ENCODE data around the gene TNRC18.

Gene TNRC18

DNA sequence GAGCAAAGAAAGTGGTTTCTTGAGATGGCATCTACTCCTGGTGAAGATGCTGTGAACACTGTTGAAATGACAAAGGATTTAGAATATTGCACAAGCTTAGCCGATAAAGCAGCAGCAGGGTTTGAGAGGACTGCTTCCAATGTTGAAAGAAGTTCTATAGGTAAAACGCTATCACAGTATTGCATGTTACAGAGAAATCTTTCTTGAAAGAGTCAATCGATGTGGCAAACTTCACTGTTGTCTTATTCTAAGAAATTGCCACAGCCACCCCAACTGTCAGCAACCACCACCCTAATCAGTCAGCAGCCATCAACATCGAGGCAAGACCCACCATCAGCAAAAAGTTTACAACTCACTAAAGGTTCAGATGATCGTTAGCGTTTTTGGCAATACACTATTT, 81.0 kb downstream of the TNRC18 start:
- DNase-seq (ENCODE audit: low spot score): no peak
- in situ Hi-C loops (cut with MboI; ENCODE audit: low pct_unique_long_range_greater_than_20kb, low sequenced_read_pairs, unreplicated experiment): no loop called here
- TF ChIP-seq, protein P1, sequence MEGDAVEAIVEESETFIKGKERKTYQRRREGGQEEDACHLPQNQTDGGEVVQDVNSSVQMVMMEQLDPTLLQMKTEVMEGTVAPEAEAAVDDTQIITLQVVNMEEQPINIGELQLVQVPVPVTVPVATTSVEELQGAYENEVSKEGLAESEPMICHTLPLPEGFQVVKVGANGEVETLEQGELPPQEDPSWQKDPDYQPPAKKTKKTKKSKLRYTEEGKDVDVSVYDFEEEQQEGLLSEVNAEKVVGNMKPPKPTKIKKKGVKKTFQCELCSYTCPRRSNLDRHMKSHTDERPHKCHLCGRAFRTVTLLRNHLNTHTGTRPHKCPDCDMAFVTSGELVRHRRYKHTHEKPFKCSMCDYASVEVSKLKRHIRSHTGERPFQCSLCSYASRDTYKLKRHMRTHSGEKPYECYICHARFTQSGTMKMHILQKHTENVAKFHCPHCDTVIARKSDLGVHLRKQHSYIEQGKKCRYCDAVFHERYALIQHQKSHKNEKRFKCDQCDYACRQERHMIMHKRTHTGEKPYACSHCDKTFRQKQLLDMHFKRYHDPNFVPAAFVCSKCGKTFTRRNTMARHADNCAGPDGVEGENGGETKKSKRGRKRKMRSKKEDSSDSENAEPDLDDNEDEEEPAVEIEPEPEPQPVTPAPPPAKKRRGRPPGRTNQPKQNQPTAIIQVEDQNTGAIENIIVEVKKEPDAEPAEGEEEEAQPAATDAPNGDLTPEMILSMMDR (IDR thresholded peaks at IDR 0.05; ENCODE audit: extremely low read depth, insufficient read depth, missing control alignments): no peak

DNA sequence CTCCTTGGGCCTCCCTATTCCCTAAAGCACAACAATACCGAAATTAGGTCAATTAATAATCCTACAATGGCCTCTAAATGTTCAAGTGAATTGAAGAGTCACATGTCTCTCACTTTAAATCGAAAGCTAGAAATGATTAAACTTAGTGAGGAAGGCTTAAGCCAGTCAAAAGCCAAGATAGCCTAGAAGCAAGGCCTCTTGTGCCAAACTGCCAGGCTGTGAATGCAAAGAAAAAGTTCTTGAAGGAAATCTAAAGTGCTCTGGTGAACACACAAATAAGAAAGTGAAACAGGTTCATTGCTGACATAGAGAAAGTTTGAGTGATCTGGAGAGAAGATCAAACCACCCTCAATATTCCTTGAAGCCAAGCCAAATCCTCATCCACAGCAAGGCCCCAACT, 83.7 kb downstream of the TNRC18 start:
- in situ Hi-C loops (cut with MboI; ENCODE audit: low pct_unique_long_range_greater_than_20kb, low sequenced_read_pairs, unreplicated experiment): no loop called here
- no peak for DNase-seq (ENCODE audit: low spot score)
- TF ChIP-seq, protein P1 (IDR thresholded peaks at IDR 0.05; ENCODE audit: extremely low read depth, insufficient read depth, missing control alignments): no peak

DNA sequence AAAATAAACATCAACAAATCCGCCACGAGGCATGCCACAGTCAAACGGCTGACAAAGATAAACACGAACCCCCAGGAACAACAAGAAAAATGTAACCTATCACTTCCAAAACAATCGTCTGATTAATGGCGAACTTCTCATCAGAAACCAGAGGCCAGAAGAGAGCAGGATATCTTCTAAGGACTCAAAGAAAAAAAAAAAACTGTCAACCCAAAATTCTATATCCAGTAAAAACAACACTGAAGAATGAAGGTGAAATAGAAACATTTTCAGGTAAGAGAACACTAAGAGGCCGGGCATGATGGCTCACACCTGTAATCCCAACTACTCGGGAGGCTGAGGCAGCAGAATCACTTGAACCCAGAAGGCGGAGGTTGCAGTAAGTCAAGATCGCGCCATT, 86.6 kb downstream of the TNRC18 start:
- DNase-seq (ENCODE audit: low spot score): no peak
- TF ChIP-seq, protein P1 (IDR thresholded peaks at IDR 0.05; ENCODE audit: extremely low read depth, insufficient read depth, missing control alignments): no peak
- in situ Hi-C loops (cut with MboI; ENCODE audit: low pct_unique_long_range_greater_than_20kb, low sequenced_read_pairs, unreplicated experiment): no loop called here

DNA sequence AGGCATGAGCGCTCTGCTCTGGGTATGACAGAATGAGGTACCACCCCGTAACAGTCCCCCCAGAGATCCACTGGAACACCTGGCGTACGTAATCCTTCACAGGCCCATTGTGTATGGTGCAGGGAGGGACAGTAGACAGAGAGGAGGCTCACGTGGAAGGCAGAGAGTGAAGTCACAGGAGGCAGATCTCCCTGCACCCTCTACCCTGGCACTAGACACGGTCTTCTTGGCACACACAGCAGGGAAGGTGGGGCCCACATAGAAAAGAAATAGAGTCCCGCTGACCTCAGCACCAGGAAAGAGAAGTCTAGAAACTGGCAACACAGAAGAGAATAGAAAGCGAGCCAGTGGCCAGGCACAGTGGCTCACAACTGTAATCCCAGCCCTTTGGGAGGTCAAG, 89.0 kb downstream of the TNRC18 start:
- TF ChIP-seq, protein P1 (IDR thresholded peaks at IDR 0.05; ENCODE audit: extremely low read depth, insufficient read depth, missing control alignments): no peak
- no peak for DNase-seq (ENCODE audit: low spot score)

DNA sequence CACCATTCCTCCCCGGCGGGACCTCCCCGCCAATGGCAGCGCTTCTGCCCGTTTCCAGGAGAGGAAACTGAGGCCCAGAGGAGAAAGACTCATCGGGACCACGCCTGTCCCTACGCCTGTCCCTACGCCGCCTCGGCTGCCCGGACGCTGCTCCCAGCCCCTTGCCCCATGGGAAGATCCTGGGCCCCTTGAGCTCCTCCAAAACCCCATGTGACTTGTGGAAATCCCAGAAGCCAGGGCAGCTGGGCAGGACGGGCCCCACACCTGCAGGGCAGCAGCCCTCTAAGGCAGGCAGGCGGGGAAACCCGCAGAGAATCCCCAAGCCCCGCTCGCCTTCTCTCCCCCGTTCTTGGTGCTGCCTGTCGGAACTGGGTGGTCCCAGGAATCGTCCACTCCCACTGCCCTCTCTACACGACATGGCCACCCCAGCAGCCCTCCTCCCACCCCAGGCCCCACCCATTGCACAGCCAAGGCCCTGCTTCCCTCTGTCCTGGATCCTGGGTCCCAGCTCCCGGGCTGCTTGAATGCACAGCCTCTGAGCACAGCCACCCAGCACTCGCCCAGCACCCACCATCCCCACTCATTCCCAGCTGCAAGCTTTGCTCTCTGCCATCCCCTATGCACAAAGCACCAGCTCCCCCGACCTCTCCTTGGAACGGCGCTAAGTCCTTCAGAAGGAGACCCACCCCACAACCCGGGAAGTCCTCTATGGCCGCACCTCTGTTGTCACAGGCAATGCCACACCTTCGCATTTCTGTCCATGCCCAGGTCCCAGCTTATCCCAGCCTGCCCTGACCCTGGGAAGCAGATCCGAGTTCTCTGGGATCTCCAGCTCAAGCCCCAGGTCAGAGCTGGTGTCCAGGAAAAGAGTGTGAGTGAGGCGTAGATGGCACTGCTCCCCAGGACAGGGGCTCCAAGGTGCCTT, 90.3 kb downstream of the TNRC18 start:
- TF ChIP-seq, protein P1 (IDR thresholded peaks at IDR 0.05; ENCODE audit: extremely low read depth, insufficient read depth, missing control alignments): no peak
- in situ Hi-C loops (cut with MboI; ENCODE audit: low pct_unique_long_range_greater_than_20kb, low sequenced_read_pairs, unreplicated experiment): no loop called here

More for the DNA sequence above, 89.0 kb downstream of the TNRC18 start:
- in situ Hi-C loops (cut with MboI; ENCODE audit: low pct_unique_long_range_greater_than_20kb, low sequenced_read_pairs, unreplicated experiment): no loop called here

DNA sequence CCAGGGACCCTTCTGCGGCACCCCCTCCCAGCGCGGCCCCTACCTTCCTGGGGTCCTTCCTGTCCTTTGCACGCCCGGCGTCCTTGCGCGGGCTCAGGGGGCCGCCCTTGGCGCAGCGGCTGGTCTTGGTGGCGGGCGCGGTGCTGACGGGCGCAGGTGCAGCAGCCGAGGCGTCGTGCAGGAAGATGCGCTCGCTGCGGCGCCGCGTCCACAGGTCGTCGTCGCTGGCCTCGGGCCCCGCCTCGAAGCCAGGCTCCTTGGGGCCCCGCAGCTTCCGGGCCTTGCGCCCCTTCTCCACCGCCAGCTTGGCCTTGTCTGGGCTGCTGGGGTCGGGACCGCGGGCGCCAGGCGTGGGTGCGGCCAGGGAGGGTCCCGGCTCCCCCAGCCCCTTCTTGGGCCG, 91.1 kb downstream of the TNRC18 start:
- TF ChIP-seq, protein P1 (IDR thresholded peaks at IDR 0.05; ENCODE audit: extremely low read depth, insufficient read depth, missing control alignments): no peak
- no peak for DNase-seq (ENCODE audit: low spot score)
- in situ Hi-C loops (cut with MboI; ENCODE audit: low pct_unique_long_range_greater_than_20kb, low sequenced_read_pairs, unreplicated experiment): no loop called here

More for the DNA sequence above, 90.3 kb downstream of the TNRC18 start:
- peak; percentile 63 for DNase-seq (ENCODE audit: low spot score)

Data from GM13977 (cell line).